ENCODE data around the gene RNF187. TPM values are rescaled to one million over a fixed set of nuclear protein-coding genes. Genes with fewer than 3 reads are reported as not detected.
"Not testable (repeated sequence)": the region's sequence is repeated elsewhere in the genome, so short reads cannot be mapped to it uniquely, and the experiment has no call there.

The RNF187 gene
- total RNA-seq, 1 donor from 2014 or later: 32.7 TPM

DNA sequence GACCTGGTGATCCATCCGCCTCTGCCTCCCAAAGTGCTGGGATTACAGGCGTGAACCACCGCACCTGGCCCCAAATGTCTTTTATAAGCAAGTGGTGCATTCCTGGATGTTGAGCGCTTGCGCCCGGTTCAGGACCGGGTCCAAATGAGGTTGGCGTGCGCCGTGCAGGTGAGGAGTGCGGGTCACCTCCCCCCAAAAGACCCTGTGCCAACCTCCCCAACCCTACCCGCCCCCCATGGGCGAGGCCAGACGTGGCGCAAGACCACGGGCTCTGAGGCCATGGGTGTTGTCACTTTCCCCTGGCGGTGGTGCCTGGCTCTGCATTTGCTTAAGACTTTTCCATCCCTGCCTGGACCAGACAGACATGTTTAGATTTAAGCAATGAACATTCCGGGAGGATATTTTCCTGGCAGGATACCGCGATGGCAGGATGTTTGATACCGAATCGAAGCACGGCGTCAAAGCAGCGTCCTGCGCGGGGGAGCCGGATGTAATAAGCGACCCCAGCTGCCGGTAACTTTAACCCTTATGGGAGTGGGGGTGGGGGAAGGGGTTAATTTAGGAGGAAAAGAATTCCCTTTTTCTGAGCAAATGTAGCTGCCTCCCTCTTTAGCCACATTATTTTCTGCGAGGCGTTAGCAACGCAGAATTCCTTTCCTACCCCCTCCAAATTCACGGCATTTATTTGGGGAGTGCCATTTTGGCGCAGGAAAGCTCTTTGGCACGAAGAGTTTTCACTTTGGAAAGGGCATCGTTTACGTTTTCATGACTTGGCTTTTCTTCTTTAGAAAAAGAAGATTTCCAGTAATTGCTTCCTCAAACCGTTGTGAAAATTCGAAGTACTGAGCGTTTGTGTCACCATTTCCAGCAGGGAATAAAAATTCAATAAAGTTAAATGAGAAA, 27.8 kb upstream of the RNF187 start:
- peak; percentile 71 for DNase-seq (ENCODE audit: low spot score)

DNA sequence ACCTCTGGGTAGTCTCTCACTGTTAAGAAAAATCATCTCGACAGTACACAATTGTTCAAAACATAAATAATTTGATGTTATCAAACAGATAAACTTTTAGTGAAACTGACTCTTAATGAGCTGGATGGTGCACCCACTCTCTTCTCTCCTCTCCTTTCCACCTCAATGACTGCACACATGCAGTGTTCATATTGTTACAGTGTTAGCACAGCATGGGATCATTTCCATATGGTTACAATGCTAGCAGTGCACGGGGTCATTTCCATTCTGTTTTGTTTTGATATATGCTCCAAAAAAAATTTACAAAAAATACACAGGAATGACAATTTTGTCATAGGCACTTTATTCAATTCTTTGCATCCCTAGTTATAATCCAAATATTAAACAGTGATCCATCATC, 26.4 kb upstream of the RNF187 start:
- DNase-seq (ENCODE audit: low spot score): no peak

DNA sequence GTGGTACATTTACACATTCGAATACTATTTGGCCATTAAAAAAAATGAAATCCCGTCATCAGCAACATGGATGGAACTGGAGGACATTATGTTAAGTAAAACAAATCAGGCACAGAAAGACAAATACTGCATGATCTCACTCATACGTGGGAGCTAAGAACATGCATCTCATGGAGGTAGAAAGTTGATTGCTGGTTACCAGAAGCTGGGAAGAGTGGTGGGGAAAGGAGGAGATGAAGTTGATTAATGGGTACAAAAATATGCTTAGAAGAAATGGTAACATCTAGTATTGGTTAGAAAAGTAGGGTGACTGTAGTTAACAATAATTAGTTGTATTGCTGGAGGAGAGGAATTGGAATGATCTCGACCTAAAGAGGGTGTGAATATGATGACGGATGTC, 24.6 kb upstream of the RNF187 start:
- no peak for DNase-seq (ENCODE audit: low spot score)

DNA sequence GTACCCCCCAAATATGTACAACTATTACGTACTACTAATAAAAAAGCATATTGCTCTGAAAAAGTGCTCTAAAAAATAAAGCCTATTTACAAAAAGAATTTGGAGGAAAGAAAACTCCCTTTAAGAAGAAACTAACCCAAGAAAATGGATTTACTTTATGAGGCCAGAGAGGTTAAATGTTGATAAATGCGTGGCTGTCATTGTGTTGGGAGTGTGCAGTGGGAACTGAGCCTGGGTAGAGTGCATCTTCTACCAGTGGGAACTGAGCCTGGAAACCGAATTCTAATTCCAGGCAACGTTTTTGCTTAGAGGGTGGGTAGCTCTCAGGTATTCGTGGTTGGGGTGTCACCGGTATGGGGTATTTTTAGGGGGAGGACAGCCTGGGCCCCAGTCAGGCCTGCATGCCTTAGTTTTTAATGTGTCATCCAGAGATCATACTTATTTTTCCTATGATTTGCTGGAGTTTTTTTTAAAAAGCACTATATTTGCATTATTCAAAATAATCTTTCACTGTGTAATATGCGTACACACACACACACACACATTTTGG, 24.1 kb upstream of the RNF187 start:
- DNase-seq (ENCODE audit: low spot score): no peak

DNA sequence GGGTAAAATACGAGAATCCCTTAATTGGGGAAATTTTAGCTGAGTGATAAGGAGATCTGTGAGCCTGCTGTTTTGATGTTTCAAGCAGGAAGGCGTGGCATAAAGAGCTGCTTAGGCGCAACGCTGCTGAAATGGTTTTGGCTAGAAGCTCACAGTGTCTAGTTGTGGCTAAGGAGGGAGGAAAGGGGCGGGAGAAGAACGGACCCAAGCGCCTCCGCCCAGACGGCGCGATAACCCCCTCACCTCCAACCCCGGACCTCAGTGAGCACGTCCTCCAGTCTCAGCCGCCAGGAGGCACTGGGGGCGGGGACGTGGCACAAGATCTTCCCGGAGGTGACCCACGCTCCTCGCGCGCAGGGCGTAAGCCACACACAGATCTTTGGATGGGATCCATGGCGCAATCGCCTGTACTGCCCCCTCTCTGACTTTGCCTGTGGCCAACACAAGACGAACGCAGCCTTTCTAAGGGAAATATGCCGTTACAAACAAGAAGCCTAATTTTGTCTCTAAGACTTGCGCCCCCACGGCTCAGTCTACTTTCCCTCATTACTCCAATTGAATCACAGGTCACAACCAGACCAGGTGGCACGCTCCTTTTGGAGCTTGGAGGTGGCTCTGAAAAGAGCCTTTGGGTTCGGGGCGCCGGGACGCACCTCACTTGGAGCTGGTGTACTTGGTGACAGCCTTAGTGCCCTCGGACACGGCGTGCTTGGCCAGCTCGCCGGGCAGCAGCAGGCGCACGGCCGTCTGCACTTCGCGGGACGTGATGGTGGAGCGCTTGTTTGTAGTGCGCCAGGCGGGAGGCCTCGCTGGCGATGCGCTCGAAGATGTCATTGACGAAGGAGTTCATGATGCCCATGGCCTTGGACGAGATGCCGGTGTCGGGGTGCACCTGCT, 23.4 kb upstream of the RNF187 start:
- DNase-seq (ENCODE audit: low spot score): no peak

DNA sequence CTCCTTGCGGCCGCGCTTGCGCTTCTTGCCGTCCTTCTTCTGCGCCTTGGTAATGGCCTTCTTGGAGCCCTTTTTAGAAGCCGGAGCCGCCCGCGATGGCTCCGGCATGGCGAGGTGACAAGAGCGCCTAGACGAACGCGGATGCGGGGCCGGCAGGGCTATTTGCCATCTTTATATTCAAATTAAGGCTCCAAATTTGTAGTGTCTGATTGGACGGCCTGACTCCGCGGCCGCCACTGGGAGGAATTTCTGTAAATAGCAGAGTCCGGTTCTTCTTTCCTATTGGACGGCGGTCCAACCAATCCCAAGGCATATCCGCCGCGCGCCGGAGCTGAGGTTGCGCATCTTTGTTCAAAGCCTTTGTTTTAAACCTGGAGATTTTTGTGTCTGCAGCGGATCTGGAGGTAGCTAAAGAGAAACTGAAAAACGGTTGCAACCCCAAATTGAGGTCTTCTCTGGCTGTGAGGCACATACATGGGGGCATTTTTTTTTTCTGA, 22.6 kb upstream of the RNF187 start:
- peak; percentile 84 for DNase-seq (ENCODE audit: low spot score)

DNA sequence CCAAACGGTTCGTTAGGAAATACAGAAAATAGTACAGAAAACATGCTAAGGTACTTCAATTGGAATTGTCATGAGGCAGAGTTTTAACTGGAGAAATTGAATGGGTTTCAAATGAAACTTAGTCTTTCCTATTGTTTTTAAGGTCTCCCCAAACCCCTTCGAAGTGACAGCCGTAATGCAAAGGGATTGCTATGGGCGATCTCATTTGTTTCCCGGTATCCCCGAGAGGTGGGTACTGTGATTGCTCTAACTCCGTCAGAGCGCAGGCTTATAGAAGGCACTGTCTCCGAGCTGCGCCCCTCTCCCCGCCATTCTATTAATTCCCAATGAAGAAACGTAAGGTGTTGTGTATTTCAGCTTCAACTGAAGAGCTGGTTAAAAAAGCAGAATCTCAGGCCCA, 22.0 kb upstream of the RNF187 start:
- DNase-seq (ENCODE audit: low spot score): no peak

DNA sequence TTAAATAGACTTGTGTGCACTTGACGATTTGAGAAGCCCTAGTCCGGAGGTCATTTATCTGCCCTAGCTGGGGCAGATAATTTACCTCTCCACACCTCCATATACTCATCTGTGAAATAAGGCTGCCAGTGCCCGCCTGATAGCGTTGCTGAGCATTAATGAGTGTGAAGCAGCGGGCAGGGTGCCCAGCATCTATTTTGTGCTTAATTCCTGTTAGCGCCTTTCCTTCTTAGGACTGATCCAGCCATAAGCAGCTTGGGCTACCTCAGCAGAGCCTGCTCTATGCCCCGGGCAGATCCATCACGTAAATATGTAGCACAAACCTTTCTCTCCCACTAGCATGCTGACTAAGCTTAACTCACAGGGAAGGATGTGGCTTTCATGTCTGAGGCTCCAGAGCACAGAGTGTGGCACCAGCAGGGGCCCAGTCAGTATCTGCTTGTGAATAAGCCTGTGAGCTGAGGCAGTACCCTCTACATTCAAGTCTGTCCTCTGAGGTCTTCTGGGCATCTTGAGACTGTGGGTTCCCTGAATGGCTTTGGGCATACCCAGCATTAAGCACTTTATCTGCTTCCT, 21.5 kb upstream of the RNF187 start:
- DNase-seq (ENCODE audit: low spot score): no peak

DNA sequence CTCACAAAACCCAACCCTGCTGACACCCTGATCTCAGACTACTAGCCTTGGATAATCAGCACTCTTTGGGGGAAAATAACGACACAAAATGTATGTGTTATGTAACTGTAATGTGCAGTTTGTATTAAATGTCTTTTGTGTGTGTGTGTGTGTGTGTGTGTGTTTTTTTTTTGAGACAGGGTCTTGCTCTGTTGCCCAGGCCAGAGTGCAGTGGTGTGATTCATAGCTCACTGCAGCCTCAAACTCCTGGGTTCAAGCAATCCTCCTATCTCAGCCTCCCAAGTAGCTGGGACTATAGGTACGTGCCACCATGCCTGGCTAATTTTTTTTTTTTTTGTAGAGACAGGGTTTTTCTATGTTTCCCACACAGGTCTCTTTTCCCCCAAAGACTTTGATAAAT, 19.0 kb upstream of the RNF187 start:
- not testable (repeated sequence) for DNase-seq (ENCODE audit: low spot score)

DNA sequence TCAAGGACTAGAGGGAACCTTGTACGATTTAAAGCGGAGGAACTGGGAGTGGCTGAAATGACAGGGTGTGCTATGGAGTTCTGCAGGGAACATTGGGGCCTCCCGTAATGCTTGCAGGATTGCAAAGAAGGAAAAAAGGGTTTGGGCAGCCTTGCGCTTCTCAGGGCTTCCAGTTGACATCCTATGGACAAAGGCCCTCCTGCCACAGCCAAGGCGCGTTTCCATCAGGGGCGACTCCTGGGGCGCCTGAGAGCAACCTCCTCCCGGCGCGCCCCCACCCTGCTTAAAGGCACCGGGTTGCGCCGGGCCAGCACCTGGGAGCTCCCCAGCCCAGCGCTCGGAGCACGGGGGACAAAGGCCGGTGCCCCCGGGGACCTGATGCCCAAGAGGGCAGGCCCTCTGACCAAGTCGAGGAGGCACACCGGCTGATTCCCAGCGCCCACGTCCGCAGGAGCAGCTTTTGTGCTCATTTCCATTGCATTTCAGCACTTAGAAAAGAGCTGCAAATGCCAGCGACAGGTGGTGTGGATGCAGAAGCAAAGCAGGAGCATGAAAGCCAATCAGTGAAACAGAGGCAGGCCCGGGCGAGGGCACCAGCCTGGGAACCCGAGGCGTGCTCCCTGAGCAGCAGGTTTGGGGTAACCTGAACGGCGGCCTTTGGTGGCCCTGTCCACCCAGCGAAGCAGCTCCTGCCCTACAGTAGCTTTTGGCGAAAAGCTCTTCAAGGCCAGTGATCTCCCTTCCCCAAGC, 17.6 kb upstream of the RNF187 start:
- DNase-seq (ENCODE audit: low spot score): no peak

DNA sequence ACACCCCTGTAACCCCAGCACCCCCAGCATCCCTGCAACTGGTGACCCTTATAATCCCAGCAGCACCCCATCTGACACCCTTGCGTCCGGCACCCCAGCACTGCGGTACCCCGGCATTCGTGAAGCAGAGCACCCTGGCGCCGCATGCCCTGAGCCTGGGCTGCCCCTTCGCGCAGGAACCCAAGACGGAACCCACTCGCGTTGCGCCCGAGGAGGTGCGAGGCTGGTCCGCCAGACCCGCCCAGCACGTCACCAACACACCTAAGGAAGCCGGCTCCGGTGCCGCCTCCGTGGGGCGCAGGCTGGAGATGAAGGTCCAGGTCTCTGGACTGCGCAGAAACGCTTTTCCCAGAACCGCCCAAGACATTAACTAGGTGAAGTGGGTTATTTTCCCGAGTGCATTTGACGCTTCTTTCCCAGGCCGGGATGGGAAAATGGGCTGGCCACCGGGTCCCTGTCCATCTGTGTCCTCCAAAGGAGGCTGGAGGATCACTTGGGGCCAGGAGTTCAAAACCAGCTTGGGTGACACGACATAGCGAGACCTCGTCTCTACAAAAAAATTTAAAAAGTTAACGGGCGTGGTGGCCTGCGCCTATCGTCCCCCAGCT, 15.9 kb upstream of the RNF187 start:
- DNase-seq (ENCODE audit: low spot score): no peak

DNA sequence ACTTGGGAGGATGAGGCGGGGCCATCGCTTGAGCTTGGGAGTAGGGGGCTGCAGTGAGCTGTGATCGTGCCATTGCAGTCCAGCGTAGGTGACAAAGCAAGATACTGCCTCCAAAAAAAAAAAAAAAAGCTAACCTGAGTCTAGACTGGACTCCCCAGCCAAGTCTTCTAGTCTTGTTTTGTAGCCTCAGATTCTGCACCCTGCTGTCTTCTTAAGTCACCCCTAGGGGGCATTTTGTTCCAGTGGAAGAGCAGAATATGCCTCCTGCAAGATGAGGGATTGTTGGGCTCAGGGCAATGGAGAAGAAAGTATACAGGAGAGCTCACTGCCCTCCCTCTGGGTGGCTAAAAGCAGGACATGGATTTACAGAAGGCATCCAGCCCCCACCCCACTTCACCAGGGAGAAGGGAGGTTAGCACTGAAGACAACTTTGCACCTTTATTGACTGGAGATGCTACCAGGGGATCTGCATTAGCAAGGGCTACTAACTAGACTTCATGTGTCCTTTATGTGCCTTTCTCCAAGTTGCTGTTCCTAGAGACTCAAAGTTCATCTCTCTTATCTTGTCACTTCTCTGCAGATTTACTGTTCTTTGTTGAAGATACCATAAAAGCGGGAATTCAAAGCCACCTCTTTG, 15.3 kb upstream of the RNF187 start:
- DNase-seq (ENCODE audit: low spot score): no peak

DNA sequence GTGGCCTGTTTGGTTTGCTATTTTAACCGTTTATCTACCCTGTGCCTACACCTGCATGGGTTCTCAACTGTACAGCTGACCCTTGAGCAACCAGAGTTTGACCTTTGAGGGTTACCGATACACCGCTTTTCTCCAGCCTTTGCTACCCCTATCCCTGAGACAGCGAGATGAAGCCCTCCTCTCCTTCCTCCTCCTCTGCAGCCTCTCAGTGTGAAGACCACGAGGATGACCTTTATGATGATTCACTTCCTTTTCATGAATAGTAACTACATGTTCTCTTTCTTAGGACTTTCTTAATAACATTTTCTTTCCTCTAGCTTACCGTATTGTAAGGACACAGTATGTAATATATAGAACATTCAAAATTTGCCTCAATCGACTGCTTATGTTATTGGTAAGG, 14.5 kb upstream of the RNF187 start:
- DNase-seq (ENCODE audit: low spot score): no peak

DNA sequence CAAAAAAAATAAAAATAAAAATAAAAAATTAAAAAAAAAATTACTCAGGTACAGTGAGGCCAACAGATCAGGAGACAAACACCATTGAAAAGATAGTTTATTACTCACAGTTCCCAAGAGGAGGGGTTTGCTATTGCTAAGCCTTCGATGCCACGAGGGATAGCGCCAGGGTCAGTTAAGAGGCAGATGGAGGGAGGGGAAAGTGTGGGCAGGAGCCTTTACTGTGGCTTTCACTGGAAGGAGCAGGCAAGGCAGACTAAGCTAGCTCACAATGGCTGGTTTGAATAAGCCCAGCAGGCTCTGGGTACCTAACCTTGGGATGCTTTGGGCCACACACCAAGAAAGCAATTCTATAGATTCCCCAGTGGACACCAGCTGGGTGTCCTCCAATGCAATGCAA, 12.7 kb upstream of the RNF187 start:
- DNase-seq (ENCODE audit: low spot score): no peak

DNA sequence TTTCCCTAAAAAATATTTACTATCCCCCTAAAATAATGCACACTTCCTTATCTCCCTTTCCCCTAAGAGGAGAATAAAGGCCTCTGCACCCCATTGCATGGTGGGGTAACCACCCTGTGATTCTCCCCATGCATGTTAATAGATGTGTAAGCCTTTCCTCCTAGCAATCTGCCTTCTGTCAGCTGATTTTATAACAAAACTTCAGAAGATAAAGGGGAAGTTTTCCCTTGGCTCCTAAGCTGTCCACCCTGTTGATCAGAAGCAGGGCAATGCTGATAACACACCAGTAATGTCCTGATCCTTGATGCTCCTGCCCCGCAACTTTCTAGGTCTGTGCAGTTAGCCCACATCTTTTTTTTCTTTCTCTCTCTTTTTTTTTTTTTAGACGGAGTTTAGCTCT, 11.4 kb upstream of the RNF187 start:
- DNase-seq (ENCODE audit: low spot score): no peak

DNA sequence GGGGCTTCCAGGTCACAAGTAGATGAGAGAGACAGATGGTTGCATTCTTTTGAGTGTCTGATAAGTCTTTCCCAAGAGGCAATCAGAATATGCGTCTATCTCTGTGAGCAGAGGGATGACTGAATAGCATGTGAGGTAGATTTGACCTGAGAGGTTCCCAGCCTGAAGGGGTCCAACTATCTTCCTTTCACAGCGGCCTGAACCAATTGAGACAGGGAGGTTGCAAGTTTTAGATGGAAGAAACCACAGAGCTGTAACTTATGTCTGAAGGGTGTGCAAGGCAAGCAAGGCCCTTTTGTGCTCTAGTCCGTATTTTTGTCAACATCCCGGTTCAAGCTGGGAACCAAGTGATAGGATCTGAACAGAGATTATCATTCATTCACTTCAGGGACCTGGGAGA, 9.9 kb upstream of the RNF187 start:
- no peak for DNase-seq (ENCODE audit: low spot score)

DNA sequence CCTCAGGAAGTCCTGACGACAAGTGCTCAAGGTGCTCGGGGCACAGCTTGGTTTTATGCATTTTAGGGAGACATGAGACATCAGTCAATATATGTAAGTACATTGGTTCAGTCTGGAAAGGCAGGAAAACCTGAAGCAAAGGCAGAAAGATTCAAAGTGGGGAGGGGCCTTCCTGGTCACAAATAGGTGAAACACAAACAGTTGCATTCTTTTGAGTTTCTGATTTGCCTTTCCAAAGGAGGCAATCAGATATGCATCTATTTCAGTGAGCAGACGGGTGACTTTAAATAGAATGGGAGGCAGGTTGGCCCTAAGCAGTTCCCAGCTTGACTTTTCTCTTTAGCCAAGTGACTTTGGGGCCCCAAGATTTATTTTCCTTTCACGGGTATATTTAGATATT, 8.9 kb upstream of the RNF187 start:
- DNase-seq (ENCODE audit: low spot score): no peak

DNA sequence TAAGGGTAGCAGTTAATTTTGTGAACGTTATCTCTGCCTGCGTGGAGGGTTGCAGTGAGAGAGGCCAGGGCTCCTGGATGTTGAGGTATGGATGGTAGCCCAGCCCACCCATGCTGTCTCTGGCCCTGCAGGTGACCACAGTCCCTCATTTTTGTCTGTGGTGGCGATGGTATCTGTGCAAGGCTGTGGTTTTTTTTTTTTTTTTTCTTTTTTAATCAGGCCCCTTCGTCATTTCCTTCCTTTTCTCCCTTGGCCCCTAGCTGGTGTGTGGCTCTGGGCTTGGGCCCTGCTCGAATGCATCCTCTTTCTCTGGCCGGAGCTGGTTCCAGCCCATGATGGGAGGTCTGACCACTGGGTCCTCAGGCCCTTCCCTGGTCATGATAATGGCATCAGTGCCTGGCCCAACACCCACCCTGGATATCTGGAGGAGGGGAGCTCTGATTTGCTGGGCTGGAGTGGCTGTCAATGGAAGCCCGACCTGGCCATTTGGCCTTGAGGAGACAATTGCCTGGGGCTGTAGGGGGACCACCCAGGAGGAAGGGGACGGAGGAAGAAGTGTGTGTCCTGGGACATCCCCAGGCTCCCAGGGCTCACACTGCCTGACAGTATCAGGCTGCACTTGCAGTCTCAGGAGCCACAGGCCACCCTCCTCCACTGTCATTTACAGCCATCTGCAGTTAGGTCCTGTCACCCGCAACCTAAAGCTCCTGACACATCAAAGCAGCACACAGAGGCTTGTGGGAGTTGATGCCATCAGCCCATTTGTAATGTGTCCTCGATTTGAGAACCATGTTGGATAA, 8.1 kb upstream of the RNF187 start:
- no peak for DNase-seq (ENCODE audit: low spot score)

DNA sequence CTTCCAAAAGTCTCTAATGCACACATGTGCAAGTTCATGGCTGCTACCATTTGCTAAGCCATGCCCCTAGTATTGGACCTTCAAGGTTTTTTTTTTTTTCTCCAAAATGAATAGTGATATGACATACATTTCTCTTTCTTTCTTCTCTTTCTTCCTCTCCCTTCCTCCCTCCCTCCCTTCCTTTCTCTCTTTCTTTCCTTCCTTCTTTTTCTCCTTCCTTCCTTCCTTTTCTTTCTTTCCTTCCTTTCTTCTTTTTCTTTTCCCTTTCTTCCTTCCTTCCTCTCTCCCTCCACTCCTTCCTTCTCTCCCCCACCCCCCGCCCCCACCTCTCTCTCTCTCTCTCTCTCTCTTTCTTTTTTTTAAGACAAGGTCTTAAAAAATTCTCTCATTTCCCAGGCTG, 3.4 kb upstream of the RNF187 start:
- no peak for DNase-seq (ENCODE audit: low spot score)

All from umbilical cord (tissue), 2 donors.